Ovary (tissue), 9 donors: ENCODE results near the gene PARP16. TPM values are rescaled to one million over a fixed set of nuclear protein-coding genes. Genes with fewer than 3 reads are reported as not detected.
A peak's percentile ranks its signal among the peaks of the same experiment; 100 is the strongest.

Experiments
- polyA plus RNA-seq, 2 donors: library from polyadenylated mRNA; stranded (reverse); fragments of 200-250 nt in 1 of 2; fragments of 350-450 nt in 1 of 2; fragmentation: Illumina TruSeq in 1 of 2; extraction: RNeasy Lipid Tissue Mini Kit (QIAGEN cat#74804) in 1 of 2; gene quantifications; one replicate each; pipeline ENCODE4 v1.2.3, GENCODE V29; 2013 to 2014
- small RNA-seq: library from RNA; depleted of rRNA; stranded (forward); fragments of <200 nt; gene quantifications from one replicate; pipeline ENCODE3, GENCODE V24; 2016
- total RNA-seq, 7 donors: library from RNA; depleted of rRNA in 2 of 7; stranded (reverse); fragments of >200 nt in 2 of 7; fragmentation: NEBNext Ultra II Directional in 3 of 7; extraction: Animal tissue kit (Norgen Biotek cat#: 25700) in 3 of 7; gene quantifications; one replicate each; pipeline versions ENCODE4 v1.1.0 to v1.2.4, GENCODE V29; 2016 to 2023
- donor health status: DM: no; HTN: no; CAD: no; lungs with moderate emphysema.
- donor health status: DM: no; HTN: no; CAD: no.
- donor health status: Bipolar disorder and iron deficiency.
- donor health status: DM: yes; HTN: yes; CAD: no.
- donor health status: DM: no; HTN: no; CAD: no.
- donor health status: DM: yes; HTN: yes; CAD: no.

The PARP16 gene
- total and polyA plus RNA-seq, 9 donors = 8.8 to 20.2 (median 13.4) TPM

Small RNAs within 50 kb of the gene (small RNA-seq; reads per million reads assigned to genes)
- gene AC068213.1 (not detected), gene RNU5A-1 (7,383 reads per million, percentile 99 among the genes with 10 or more reads in this experiment), gene RNU5B-1 (1,213 reads per million, percentile 97 among the genes with 10 or more reads in this experiment), gene RNU6-686P (not detected), gene SNORA24B (not detected)

Other genes starting within 250 kb of the PARP16 start
- gene SLC51B, start 241.5 kb downstream of the PARP16 start, total RNA-seq = under 1 TPM in 2 of 7 donors, not detected in 5; 0.27 to 0.31 TPM
- under 1 TPM in 1 of 2 donors, not detected in 1; 0.22 TPM for gene SLC51B, start 241.5 kb downstream of the PARP16 start, polyA plus RNA-seq
- 10 to 100 TPM in 6 of 7 donors, 1 to 10 TPM in 1; 4.8 to 31.1 (median 14.2) TPM for gene RASL12, start 218.9 kb downstream of the PARP16 start, total RNA-seq
- gene RASL12, start 218.9 kb downstream of the PARP16 start, polyA plus RNA-seq = 10 to 100 TPM; 19.1 to 24.8 TPM
- gene KBTBD13, start 210.1 kb downstream of the PARP16 start, total RNA-seq = under 1 TPM in 4 of 7 donors, not detected in 3; 0.07 to 0.28 (median 0.11) TPM
- gene KBTBD13, start 210.1 kb downstream of the PARP16 start, polyA plus RNA-seq = under 1 TPM; 0.07 to 0.10 TPM
- 1 to 10 TPM; 4.4 to 9.9 (median 7.6) TPM for gene UBAP1L, start 171.7 kb downstream of the PARP16 start, total RNA-seq
- 1 to 10 TPM; 2.5 to 4.4 TPM for gene UBAP1L, start 171.7 kb downstream of the PARP16 start, polyA plus RNA-seq
- gene PDCD7, start 153.1 kb downstream of the PARP16 start, total RNA-seq = 10 to 100 TPM; 23.2 to 41.1 (median 32.8) TPM
- 10 to 100 TPM; 16.4 to 29.8 TPM for gene PDCD7, start 153.1 kb downstream of the PARP16 start, polyA plus RNA-seq
- 10 to 100 TPM; 37.1 to 44.2 (median 41.1) TPM for gene CLPX, start 101.5 kb downstream of the PARP16 start, total RNA-seq
- gene CLPX, start 101.5 kb downstream of the PARP16 start, polyA plus RNA-seq = 10 to 100 TPM; 19.0 to 44.4 TPM
- 10 to 100 TPM in 3 of 7 donors, 1 to 10 TPM in 4; 1.2 to 24.3 (median 4.6) TPM for gene CILP, start 75.4 kb downstream of the PARP16 start, total RNA-seq
- 10 to 100 TPM in 1 of 2 donors, 1 to 10 TPM in 1; 1.6 to 34.1 TPM for gene CILP, start 75.4 kb downstream of the PARP16 start, polyA plus RNA-seq
- not detected for gene RNU5A-1, start 9.2 kb upstream of the PARP16 start, total RNA-seq
- not detected for gene RNU5A-1, start 9.2 kb upstream of the PARP16 start, polyA plus RNA-seq
- 10 to 100 TPM in 5 of 7 donors, not detected in 2; 22.1 to 67.7 (median 29.6) TPM for gene RNU5B-1, start 17.8 kb upstream of the PARP16 start, total RNA-seq
- not detected for gene RNU5B-1, start 17.8 kb upstream of the PARP16 start, polyA plus RNA-seq
- 1 to 10 TPM in 4 of 7 donors, under 1 TPM in 3; 0.11 to 1.8 (median 1.2) TPM for gene IGDCC3, start 91.1 kb upstream of the PARP16 start, total RNA-seq
- gene IGDCC3, start 91.1 kb upstream of the PARP16 start, polyA plus RNA-seq = under 1 TPM; 0.47 to 0.48 TPM
- 10 to 100 TPM in 5 of 7 donors, 1 to 10 TPM in 2; 5.4 to 40.4 (median 17.1) TPM for gene IGDCC4, start 136.1 kb upstream of the PARP16 start, total RNA-seq
- 10 to 100 TPM; 10.8 to 12.8 TPM for gene IGDCC4, start 136.1 kb upstream of the PARP16 start, polyA plus RNA-seq
- gene DPP8, start 230.8 kb upstream of the PARP16 start, total RNA-seq = 10 to 100 TPM; 31.1 to 36.5 (median 34.1) TPM
- gene DPP8, start 230.8 kb upstream of the PARP16 start, polyA plus RNA-seq = 10 to 100 TPM; 13.7 to 14.9 TPM
- gene HACD3, start 243.6 kb upstream of the PARP16 start, total RNA-seq = 10 to 100 TPM; 51.6 to 70.3 (median 58.0) TPM
- 10 to 100 TPM; 39.2 to 96.6 TPM for gene HACD3, start 243.6 kb upstream of the PARP16 start, polyA plus RNA-seq